Prostate gland (tissue), 2 donors: ENCODE data around the gene TRMT13. TPM values are rescaled to one million over a fixed set of nuclear protein-coding genes. Genes with fewer than 3 reads are reported as not detected.

Experiments
- DNase-seq: peaks from one replicate; pipeline ENCODE4 v3.0.0-alpha.2; 2019; ENCODE audit warnings: low spot score
- H3K27ac ChIP-seq, 2 donors: fragments of 200-600 bp; sonication (generic); 2 replicates each; pipeline ENCODE4 v1.5.1; 2017 to 2019
- H3K27me3 ChIP-seq: fragments of 200-600 bp; sonication (generic); replicated peaks from 2 replicates; pipeline ENCODE4 v1.5.1; 2019; ENCODE audit not compliant: insufficient read depth
- H3K36me3 ChIP-seq, 2 donors: fragments of 200-600 bp; sonication (generic); 1 replicate in 1 of 2; 2 replicates in 1 of 2; pipeline versions ENCODE4 v1.5.1 to v1.8.1; 2017 to 2019
- H3K4me1 ChIP-seq: fragments of 200-600 bp; sonication (generic); replicated peaks from 2 replicates; pipeline ENCODE4 v1.5.1; 2019
- H3K4me3 ChIP-seq, 2 donors: fragments of 200-600 bp; sonication (generic); 2 replicates each; pipeline ENCODE4 v1.5.1; 2017 to 2019
- H3K9me3 ChIP-seq: fragments of 200-600 bp; sonication (generic); 2 replicates; pipeline ENCODE4 v1.5.1; 2017
- CTCF ChIP-seq, 4 experiments: fragments of 200-600 bp in 2 of 4; fragments of 450-650 bp in 2 of 4; sonication (generic) in 2 of 4; IDR thresholded peaks; 1 replicate in 3 of 4; 2 replicates in 1 of 4; pipeline ENCODE4 v1.5.1; 2016 to 2019; ENCODE audit warnings: antibody characterized with exemption in 4 of 4, mild to moderate bottlenecking in 2 of 4, moderate library complexity in 2 of 4
- POLR2A ChIP-seq: fragments of 450-650 bp; IDR thresholded peaks from one replicate; pipeline ENCODE4 v1.6.1; 2016; ENCODE audit warnings: antibody characterized with exemption, mild to moderate bottlenecking
- POLR2AphosphoS5 ChIP-seq: sonication (generic); formaldehyde crosslinking; IDR thresholded peaks from one replicate; pipeline ENCODE4 v1.6.1; 2017; ENCODE audit warnings: antibody characterized with exemption
- WGBS: methylation state at CpG from one replicate; pipeline ENCODE4 v1.1.5; 2018; 5-methylcytosine and 5-hydroxymethylcytosine counted together
- intact Hi-C: fragments of 100-400 bp; cut with DNase I; formaldehyde crosslinking; loops from one replicate; pipeline ENCODE4 v1.14.2; 2022
- total RNA-seq, 2 donors: library from RNA; depleted of rRNA; stranded (reverse); fragments of >200 nt; gene quantifications; one replicate each; pipeline ENCODE4 v1.1.0, GENCODE V29; 2016

The TRMT13 gene
- total RNA-seq, 2 donors from 2014 or later: 11.7 to 17.4 TPM

GRCh38 chr1:100147875-100148274 is 14.9 kb downstream of the TRMT13 start:
- H3K36me3 ChIP-seq: no peaks in the 10 kb centered on the region
- H3K4me1 ChIP-seq: no peaks in the 10 kb centered on the region
- H3K27ac ChIP-seq: no peak overlapping the region
- H3K4me3 ChIP-seq: no peak overlapping the region
- no peaks in the 10 kb centered on the region for H3K9me3 ChIP-seq
- H3K27me3 ChIP-seq: no peaks in the 10 kb centered on the region
- intact Hi-C loops: no loop called here
- WGBS: 82% methylated on average over 4 of the region's 4 CpGs
- TF ChIP-seq POLR2AphosphoS5: no peak
- TF ChIP-seq POLR2A: no peak
- no peak for TF ChIP-seq CTCF (IDR thresholded peaks at IDR 0.05)
- DNase-seq: no peak

- intact Hi-C loops: no loop called here
- Histone ChIP-seq H3K4me1 (no peaks in the 10 kb centered on the region), H3K36me3 (no peaks in the 10 kb centered on the region), H3K4me3 (no peak overlapping the region), H3K27me3 (no peaks in the 10 kb centered on the region), H3K27ac (no peak overlapping the region), H3K9me3 (no peaks in the 10 kb centered on the region)
- 73% methylated on average over 2 of the region's 2 CpGs for WGBS
- no peak for DNase-seq
- TF ChIP-seq POLR2AphosphoS5 (no peak), POLR2A (no peak), CTCF (IDR thresholded peaks at IDR 0.05) (no peak)
These were observed 18.7 kb downstream of the TRMT13 start for GRCh38 chr1:100151679-100152078.

DNA sequence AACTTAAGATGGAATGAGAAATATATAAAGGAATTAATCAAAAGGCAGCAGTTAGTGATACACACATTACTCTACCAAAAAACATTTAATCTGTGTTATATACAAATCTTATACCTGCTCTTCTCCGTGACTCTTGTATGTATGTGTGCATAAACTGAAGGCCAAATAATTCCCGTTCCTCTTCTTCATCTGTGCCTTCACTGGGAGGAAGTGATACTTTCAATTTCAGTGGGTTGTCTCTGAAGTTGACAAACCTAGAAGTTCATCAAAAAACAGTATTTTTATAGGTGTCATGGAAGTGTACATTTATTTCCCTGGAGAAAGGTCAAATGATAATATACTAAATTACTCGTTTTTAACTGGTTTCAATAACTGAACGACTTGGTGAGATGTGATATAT is 19.3 kb downstream of the TRMT13 start:
- WGBS: 78% methylated on average over 4 of the region's 4 CpGs
- Histone ChIP-seq H3K4me3 (no peak overlapping the region), H3K27ac (no peak overlapping the region), H3K27me3 (no peaks in the 10 kb centered on the region), H3K4me1 (no peaks in the 10 kb centered on the region), H3K36me3 (no peaks in the 10 kb centered on the region), H3K9me3 (no peaks in the 10 kb centered on the region)
- TF ChIP-seq CTCF (IDR thresholded peaks at IDR 0.05): no peak
- no peak for TF ChIP-seq POLR2AphosphoS5
- no peak for TF ChIP-seq POLR2A
- DNase-seq: no peak
- intact Hi-C loops: no loop called here

- no peak for DNase-seq
- H3K4me1 ChIP-seq: no peaks in the 10 kb centered on the region
- TF ChIP-seq CTCF (IDR thresholded peaks at IDR 0.05) (no peak), POLR2AphosphoS5 (no peak)
- no peak overlapping the region for H3K4me3 ChIP-seq
- no peaks in the 10 kb centered on the region for H3K27me3 ChIP-seq
- intact Hi-C loops: no loop called here
- no peaks in the 10 kb centered on the region for H3K36me3 ChIP-seq
- no peak overlapping the region for H3K27ac ChIP-seq
- H3K9me3 ChIP-seq: no peaks in the 10 kb centered on the region
These were observed 29.9 kb downstream of the TRMT13 start for GRCh38 chr1:100162881-100163280.

GRCh38 chr1:100164216-100164615 is 31.3 kb downstream of the TRMT13 start:
- no peaks in the 10 kb centered on the region for H3K4me1 ChIP-seq
- 43% methylated on average over 2 of the region's 2 CpGs for WGBS
- H3K36me3 ChIP-seq: no peaks in the 10 kb centered on the region
- H3K4me3 ChIP-seq: no peak overlapping the region
- no peak for DNase-seq
- intact Hi-C loops: no loop called here
- no peaks in the 10 kb centered on the region for H3K9me3 ChIP-seq
- TF ChIP-seq POLR2A (no peak), POLR2AphosphoS5 (no peak)
- no peak overlapping the region for H3K27ac ChIP-seq
- H3K27me3 ChIP-seq: no peaks in the 10 kb centered on the region
